Measurements from ENCODE around the gene UCP2. TPM values are rescaled to one million over a fixed set of nuclear protein-coding genes. Genes with fewer than 3 reads are reported as not detected.
A peak's percentile ranks its signal among the peaks of the same experiment; 100 is the strongest.

Gene UCP2
- total RNA-seq, 1 donor from 2014 or later, result 69.2 TPM

DNA sequence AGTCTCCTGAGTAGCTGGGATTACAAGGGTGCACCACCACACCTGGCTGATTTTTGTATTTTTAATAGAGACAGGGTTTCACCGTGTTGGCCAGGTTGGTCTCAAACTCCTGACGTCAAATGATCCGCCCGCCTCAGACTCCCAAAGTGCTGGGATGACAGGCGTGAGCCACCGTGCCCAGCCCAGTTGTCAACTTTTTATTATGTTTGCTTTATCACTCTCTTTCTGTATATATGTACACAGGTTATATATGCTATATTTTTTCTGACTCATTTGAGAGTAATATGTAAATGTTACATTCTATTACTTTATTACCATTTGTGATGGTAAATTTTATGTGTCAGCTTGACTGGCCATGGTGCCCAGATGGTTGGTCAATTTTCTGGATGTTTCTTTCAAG is 50.7 kb downstream of the UCP2 start:
- no peak overlapping the region for H3K27ac ChIP-seq
- H3K4me2 ChIP-seq, result no peak overlapping the region
- no peaks in the 10 kb centered on the region for H3K9me3 ChIP-seq (ENCODE audit: low read depth)
- H3K36me3 ChIP-seq, result no peaks in the 10 kb centered on the region
- H2AFZ ChIP-seq (replicated peaks), result no peak overlapping the region
- peaks cover 9% of the 10 kb centered on the region for H3K4me1 Mint-ChIP-seq
- peaks cover 20% of the 10 kb centered on the region for H3K36me3 Mint-ChIP-seq
- H3K27me3 Mint-ChIP-seq (ENCODE audit: insufficient read depth, low read depth), result no peaks in the 10 kb centered on the region
- H3K9ac ChIP-seq, result no peak overlapping the region
- TF ChIP-seq, protein P1, sequence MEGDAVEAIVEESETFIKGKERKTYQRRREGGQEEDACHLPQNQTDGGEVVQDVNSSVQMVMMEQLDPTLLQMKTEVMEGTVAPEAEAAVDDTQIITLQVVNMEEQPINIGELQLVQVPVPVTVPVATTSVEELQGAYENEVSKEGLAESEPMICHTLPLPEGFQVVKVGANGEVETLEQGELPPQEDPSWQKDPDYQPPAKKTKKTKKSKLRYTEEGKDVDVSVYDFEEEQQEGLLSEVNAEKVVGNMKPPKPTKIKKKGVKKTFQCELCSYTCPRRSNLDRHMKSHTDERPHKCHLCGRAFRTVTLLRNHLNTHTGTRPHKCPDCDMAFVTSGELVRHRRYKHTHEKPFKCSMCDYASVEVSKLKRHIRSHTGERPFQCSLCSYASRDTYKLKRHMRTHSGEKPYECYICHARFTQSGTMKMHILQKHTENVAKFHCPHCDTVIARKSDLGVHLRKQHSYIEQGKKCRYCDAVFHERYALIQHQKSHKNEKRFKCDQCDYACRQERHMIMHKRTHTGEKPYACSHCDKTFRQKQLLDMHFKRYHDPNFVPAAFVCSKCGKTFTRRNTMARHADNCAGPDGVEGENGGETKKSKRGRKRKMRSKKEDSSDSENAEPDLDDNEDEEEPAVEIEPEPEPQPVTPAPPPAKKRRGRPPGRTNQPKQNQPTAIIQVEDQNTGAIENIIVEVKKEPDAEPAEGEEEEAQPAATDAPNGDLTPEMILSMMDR (IDR thresholded peaks at IDR 0.05), result no peak
- TF ChIP-seq EZH2phosphoT487 (IDR thresholded peaks at IDR 0.05) (no peak), EZH2 (IDR thresholded peaks at IDR 0.05) (no peak)
- DNase-seq (ENCODE audit: low spot score), result no peak
- no peak overlapping the region for H3K4me3 Mint-ChIP-seq
- no peak overlapping the region for H3K4me3 ChIP-seq
- no peaks in the 10 kb centered on the region for H3K79me2 ChIP-seq (ENCODE audit: low read depth)
- H3K4me1 ChIP-seq, result peaks cover 6% of the 10 kb centered on the region
- H4K20me1 ChIP-seq (ENCODE audit: low read depth), result no peaks in the 10 kb centered on the region
- peaks cover 10% of the 10 kb centered on the region for H3F3A ChIP-seq (ENCODE audit: low read depth)
- H3K9me3 Mint-ChIP-seq, result no peaks in the 10 kb centered on the region
- H3K27me3 ChIP-seq, result no peaks in the 10 kb centered on the region
- H3K27ac Mint-ChIP-seq, result no peak overlapping the region

DNA sequence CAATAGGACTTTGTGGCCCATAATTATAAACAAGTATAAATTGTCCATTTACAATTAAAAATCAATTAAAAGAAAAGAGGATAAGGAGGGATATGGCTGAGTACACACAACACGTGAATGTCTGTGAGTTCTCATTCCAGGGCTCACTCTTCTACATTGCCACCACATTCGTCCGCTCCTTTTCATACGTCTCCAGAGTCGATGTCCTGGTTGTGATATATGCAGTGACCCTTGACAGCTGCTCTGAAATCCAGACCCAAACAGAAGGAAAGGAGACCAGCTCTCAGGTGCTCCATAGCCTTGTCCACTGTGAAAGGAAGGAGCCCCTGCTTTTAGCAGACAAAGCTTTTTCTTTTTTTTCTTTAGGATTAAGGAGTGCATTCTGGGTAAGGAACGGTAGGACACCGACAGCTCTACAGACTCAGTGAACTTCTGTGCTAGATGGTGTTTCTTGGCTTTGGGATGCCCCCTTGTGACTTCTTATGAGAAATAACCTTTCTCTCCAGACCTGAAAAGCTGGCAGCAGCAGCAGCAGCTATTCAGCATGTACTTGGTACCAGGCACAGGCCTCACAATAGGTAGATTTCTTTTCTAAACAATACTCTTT is 51.5 kb downstream of the UCP2 start:
- Histone ChIP-seq H2AFZ (replicated peaks) (no peak overlapping the region), H3K36me3 (no peaks in the 10 kb centered on the region), H3F3A (ENCODE audit: low read depth) (peaks cover 10% of the 10 kb centered on the region), H3K27me3 (no peaks in the 10 kb centered on the region), H3K9ac (no peak overlapping the region), H4K20me1 (ENCODE audit: low read depth) (no peaks in the 10 kb centered on the region), H3K4me2 (peak overlapping the region; percentile 56), H3K27ac (no peak overlapping the region), H3K9me3 (ENCODE audit: low read depth) (no peaks in the 10 kb centered on the region), H3K4me3 (no peak overlapping the region), H3K79me2 (ENCODE audit: low read depth) (no peaks in the 10 kb centered on the region), H3K4me1 (peaks cover 6% of the 10 kb centered on the region)
- no peaks in the 10 kb centered on the region for H3K27me3 Mint-ChIP-seq (ENCODE audit: insufficient read depth, low read depth)
- H3K4me3 Mint-ChIP-seq, result no peak overlapping the region
- TF ChIP-seq EZH2 (IDR thresholded peaks at IDR 0.05), result no peak
- no peak for TF ChIP-seq EZH2phosphoT487 (IDR thresholded peaks at IDR 0.05)
- TF ChIP-seq, protein P1 (IDR thresholded peaks at IDR 0.05), result peak; percentile 65
- H3K9me3 Mint-ChIP-seq, result no peaks in the 10 kb centered on the region
- peaks cover 9% of the 10 kb centered on the region for H3K4me1 Mint-ChIP-seq
- peak overlapping the region; percentile 87 for H3K27ac Mint-ChIP-seq
- peaks cover 23% of the 10 kb centered on the region for H3K36me3 Mint-ChIP-seq
- DNase-seq (ENCODE audit: low spot score), result peak; percentile 86

DNA sequence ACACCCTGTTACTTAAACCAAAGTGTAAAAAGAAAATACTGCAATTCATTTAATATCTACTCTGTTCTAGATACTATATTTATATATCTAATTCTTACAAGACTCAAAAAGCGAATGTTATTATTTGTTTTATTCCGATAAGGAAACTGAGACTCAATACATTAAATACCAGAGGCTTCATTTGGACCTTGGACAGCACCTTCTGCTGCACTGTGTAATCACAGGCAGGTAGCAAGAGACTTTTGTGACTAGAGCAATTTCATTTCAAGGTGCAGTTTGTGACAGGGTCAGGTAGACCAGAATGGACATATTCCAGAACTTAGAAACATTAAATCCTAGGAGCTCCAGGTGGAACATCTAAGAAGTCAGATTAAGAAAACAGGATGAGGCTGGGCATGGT is 53.3 kb downstream of the UCP2 start:
- H3K79me2 ChIP-seq (ENCODE audit: low read depth), result no peaks in the 10 kb centered on the region
- Mint-ChIP-seq H3K4me1 (peaks cover 9% of the 10 kb centered on the region), H3K27me3 (ENCODE audit: insufficient read depth, low read depth) (no peaks in the 10 kb centered on the region), H3K9me3 (no peaks in the 10 kb centered on the region), H3K4me3 (no peak overlapping the region), H3K27ac (no peak overlapping the region), H3K36me3 (peaks cover 23% of the 10 kb centered on the region)
- no peaks in the 10 kb centered on the region for H4K20me1 ChIP-seq (ENCODE audit: low read depth)
- no peak overlapping the region for H3K4me3 ChIP-seq
- H3K4me2 ChIP-seq, result no peak overlapping the region
- H3K9me3 ChIP-seq (ENCODE audit: low read depth), result no peaks in the 10 kb centered on the region
- no peaks in the 10 kb centered on the region for H3K27me3 ChIP-seq
- H3K9ac ChIP-seq, result no peak overlapping the region
- no peak overlapping the region for H3K27ac ChIP-seq
- TF ChIP-seq EZH2phosphoT487 (IDR thresholded peaks at IDR 0.05), result no peak
- TF ChIP-seq, protein P1 (IDR thresholded peaks at IDR 0.05), result no peak
- TF ChIP-seq EZH2 (IDR thresholded peaks at IDR 0.05), result no peak
- H3K4me1 ChIP-seq, result peaks cover 6% of the 10 kb centered on the region
- peaks cover 10% of the 10 kb centered on the region for H3F3A ChIP-seq (ENCODE audit: low read depth)
- H2AFZ ChIP-seq (replicated peaks), result no peak overlapping the region
- no peaks in the 10 kb centered on the region for H3K36me3 ChIP-seq
- no peak for DNase-seq (ENCODE audit: low spot score)

Other genes with a start within 250 kb of the UCP2 start
- gene RAB6A, start 221.8 kb downstream of the UCP2 start, total RNA-seq (ENCODE audit: low replicate concordance), result 54.7 and 58.7 TPM in 2 replicates
- 21.0 and 27.2 TPM in 2 replicates for gene MRPL48, start 195.0 kb downstream of the UCP2 start, total RNA-seq (ENCODE audit: low replicate concordance)
- gene COA4, start 106.0 kb downstream of the UCP2 start, total RNA-seq (ENCODE audit: low replicate concordance), result 55.8 and 59.4 TPM in 2 replicates
- gene PAAF1, start 105.8 kb downstream of the UCP2 start, total RNA-seq (ENCODE audit: low replicate concordance), result 28.2 and 38.6 TPM in 2 replicates
- 0.28 TPM in 1 of 2 replicates, not detected in the other for gene DNAJB13, start 31.8 kb downstream of the UCP2 start, total RNA-seq (ENCODE audit: low replicate concordance)
- 1.5 TPM in 1 of 2 replicates, not detected in the other for gene UCP3, start 26.2 kb upstream of the UCP2 start, total RNA-seq (ENCODE audit: low replicate concordance)
- gene C2CD3, start 188.2 kb upstream of the UCP2 start, total RNA-seq (ENCODE audit: low replicate concordance), result 19.6 and 25.2 TPM in 2 replicates
- 55.7 and 55.8 TPM in 2 replicates for gene PPME1, start 188.4 kb upstream of the UCP2 start, total RNA-seq (ENCODE audit: low replicate concordance)

Measured in neural progenitor cell (in vitro differentiated cells).